ENCODE measurements around the gene TJP3. TPM values are rescaled to one million over a fixed set of nuclear protein-coding genes. Genes with fewer than 3 reads are reported as not detected.

The TJP3 gene
- total RNA-seq, 2 donors from 2014 or later, result 15.7 to 25.9 TPM

DNA sequence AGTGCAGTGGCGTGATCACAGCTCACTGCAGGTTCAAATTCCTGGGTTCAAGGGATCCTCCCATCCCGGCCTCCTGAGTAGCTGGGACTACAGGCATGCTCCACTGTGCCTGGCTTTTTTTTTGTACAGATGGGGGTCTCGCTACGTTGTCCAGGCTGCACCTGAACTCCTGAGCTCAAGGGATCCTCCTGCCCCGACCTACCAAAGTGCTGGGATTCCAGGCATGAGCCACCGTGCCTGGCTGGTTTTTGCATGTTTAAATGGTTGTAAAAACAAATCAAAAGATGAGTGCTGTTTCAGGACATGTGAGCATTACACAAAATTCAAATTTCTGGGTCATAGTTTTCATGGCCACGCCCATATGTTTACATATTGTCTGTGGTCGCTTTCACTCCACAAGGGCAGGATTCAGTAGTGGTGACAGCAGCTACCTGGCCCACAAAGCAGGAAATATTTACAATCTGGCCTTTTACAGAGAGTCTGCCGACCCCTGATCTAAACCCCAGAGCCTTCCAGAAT is 72.7 kb downstream of the TJP3 start:
- H3K4me1 ChIP-seq (ENCODE audit: control insufficient read depth, insufficient read depth, low read length), result no peaks in the 10 kb centered on the region
- peaks cover 21% of the 10 kb centered on the region for H3K9me3 Mint-ChIP-seq
- 92 to 93% methylated on average over 8 to 9 of the region's 9 CpGs for WGBS, 2 experiments (ENCODE audit: insufficient coverage in 1 of 2, insufficient read length in 1 of 2)

DNA sequence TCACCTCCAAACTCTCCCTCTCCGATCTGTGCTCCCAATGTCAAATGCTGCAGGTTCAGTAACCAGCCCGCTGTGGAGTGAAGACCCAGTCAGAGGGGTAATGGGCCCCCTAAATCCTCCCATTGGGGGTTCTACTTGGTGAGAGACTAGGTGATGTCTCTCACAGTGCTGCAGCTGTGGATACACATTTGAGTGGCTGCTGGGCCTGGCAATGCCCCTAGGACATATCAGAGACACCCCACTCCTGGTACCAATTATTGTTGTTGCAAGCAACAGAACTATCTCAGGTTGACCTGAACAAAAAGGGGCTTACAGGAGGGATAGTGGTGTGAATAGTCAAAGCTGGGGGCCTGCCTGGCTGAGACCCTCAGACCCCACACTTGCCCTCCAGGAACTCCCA is 73.4 kb downstream of the TJP3 start:
- peaks cover 9% of the 10 kb centered on the region for H3K36me3 Mint-ChIP-seq (ENCODE audit: low read depth)
- no peak overlapping the region for H3K27ac ChIP-seq (ENCODE audit: low read depth, low read length)

More for the DNA sequence above, 72.7 kb downstream of the TJP3 start:
- no peak overlapping the region for H3K27ac Mint-ChIP-seq
- DNase-seq, result no peak
- H3K36me3 ChIP-seq (ENCODE audit: control insufficient read depth, insufficient read depth, low read length), result no peaks in the 10 kb centered on the region
- TF ChIP-seq, protein P1, sequence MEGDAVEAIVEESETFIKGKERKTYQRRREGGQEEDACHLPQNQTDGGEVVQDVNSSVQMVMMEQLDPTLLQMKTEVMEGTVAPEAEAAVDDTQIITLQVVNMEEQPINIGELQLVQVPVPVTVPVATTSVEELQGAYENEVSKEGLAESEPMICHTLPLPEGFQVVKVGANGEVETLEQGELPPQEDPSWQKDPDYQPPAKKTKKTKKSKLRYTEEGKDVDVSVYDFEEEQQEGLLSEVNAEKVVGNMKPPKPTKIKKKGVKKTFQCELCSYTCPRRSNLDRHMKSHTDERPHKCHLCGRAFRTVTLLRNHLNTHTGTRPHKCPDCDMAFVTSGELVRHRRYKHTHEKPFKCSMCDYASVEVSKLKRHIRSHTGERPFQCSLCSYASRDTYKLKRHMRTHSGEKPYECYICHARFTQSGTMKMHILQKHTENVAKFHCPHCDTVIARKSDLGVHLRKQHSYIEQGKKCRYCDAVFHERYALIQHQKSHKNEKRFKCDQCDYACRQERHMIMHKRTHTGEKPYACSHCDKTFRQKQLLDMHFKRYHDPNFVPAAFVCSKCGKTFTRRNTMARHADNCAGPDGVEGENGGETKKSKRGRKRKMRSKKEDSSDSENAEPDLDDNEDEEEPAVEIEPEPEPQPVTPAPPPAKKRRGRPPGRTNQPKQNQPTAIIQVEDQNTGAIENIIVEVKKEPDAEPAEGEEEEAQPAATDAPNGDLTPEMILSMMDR (conservative IDR thresholded peaks at IDR 0.05), result no peak
- peaks cover 20% of the 10 kb centered on the region for H3K9me3 ChIP-seq (ENCODE audit: control insufficient read depth, low read length)
- no peak overlapping the region for H3K27ac ChIP-seq (ENCODE audit: low read depth, low read length)
- H3K4me3 Mint-ChIP-seq, result no peak overlapping the region
- peaks cover 21% of the 10 kb centered on the region for H3K27me3 ChIP-seq (ENCODE audit: control insufficient read depth, insufficient read depth, low read length, poor library complexity, severe bottlenecking)
- H3K4me1 Mint-ChIP-seq, result no peaks in the 10 kb centered on the region
- peaks cover 9% of the 10 kb centered on the region for H3K36me3 Mint-ChIP-seq (ENCODE audit: low read depth)
- H3K4me3 ChIP-seq (ENCODE audit: low read length), result no peak overlapping the region
- H3K9ac ChIP-seq (ENCODE audit: extremely low read depth, low read length, poor library complexity, severe bottlenecking), result no peak overlapping the region
- H3K27me3 Mint-ChIP-seq (ENCODE audit: insufficient read depth), result peaks cover 38% of the 10 kb centered on the region

DNA sequence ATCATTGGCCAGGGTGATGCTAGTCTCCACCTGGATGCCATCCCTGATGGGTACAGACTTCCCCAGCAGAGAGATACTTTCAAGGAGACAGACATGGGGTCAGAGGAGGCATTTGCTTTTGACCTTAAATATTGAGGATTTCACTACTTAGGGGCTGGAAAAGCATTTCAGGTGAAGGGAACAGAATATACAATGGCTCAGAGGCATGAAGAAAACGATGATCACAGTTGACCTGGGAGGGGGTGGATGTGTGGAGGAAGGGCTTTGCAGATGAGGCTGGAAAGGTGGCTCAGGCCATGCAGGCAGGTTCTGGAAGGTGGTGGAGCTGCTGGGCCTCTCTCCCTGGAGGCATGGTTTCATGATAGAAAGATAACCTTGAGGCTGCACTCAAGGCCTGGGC is 74.1 kb downstream of the TJP3 start:
- Histone ChIP-seq H3K4me1 (ENCODE audit: control insufficient read depth, insufficient read depth, low read length) (no peaks in the 10 kb centered on the region), H3K9me3 (ENCODE audit: control insufficient read depth, low read length) (peaks cover 20% of the 10 kb centered on the region), H3K36me3 (ENCODE audit: control insufficient read depth, insufficient read depth, low read length) (no peaks in the 10 kb centered on the region), H3K27me3 (ENCODE audit: control insufficient read depth, insufficient read depth, low read length, poor library complexity, severe bottlenecking) (peaks cover 30% of the 10 kb centered on the region), H3K4me3 (ENCODE audit: low read length) (no peak overlapping the region), H3K27ac (ENCODE audit: low read depth, low read length) (no peak overlapping the region), H3K9ac (ENCODE audit: extremely low read depth, low read length, poor library complexity, severe bottlenecking) (no peak overlapping the region)
- Mint-ChIP-seq H3K36me3 (ENCODE audit: low read depth) (peaks cover 9% of the 10 kb centered on the region), H3K4me1 (no peaks in the 10 kb centered on the region), H3K4me3 (no peak overlapping the region), H3K27ac (no peak overlapping the region), H3K27me3 (ENCODE audit: insufficient read depth) (peaks cover 48% of the 10 kb centered on the region), H3K9me3 (peaks cover 21% of the 10 kb centered on the region)
- 91 to 100% methylated on average over 1 of the region's 1 CpG for WGBS, 2 experiments (ENCODE audit: insufficient coverage in 1 of 2, insufficient read length in 1 of 2)
- no peak for DNase-seq
- TF ChIP-seq, protein P1 (conservative IDR thresholded peaks at IDR 0.05), result no peak

More for the DNA sequence above, 73.4 kb downstream of the TJP3 start:
- TF ChIP-seq, protein P1 (conservative IDR thresholded peaks at IDR 0.05), result no peak
- Histone ChIP-seq H3K9ac (ENCODE audit: extremely low read depth, low read length, poor library complexity, severe bottlenecking) (no peak overlapping the region), H3K9me3 (ENCODE audit: control insufficient read depth, low read length) (peaks cover 20% of the 10 kb centered on the region), H3K4me3 (ENCODE audit: low read length) (no peak overlapping the region), H3K4me1 (ENCODE audit: control insufficient read depth, insufficient read depth, low read length) (no peaks in the 10 kb centered on the region), H3K27me3 (ENCODE audit: control insufficient read depth, insufficient read depth, low read length, poor library complexity, severe bottlenecking) (peaks cover 25% of the 10 kb centered on the region), H3K36me3 (ENCODE audit: control insufficient read depth, insufficient read depth, low read length) (no peaks in the 10 kb centered on the region)
- H3K27ac Mint-ChIP-seq, result no peak overlapping the region
- WGBS, 2 experiments (ENCODE audit: insufficient coverage in 1 of 2, insufficient read length in 1 of 2), result 98% methylated on average over 2 of the region's 2 CpGs; no CpG with 5 or more reads in 1 of the 2 experiments
- H3K4me1 Mint-ChIP-seq, result no peaks in the 10 kb centered on the region
- H3K4me3 Mint-ChIP-seq, result no peak overlapping the region
- H3K27me3 Mint-ChIP-seq (ENCODE audit: insufficient read depth), result peaks cover 41% of the 10 kb centered on the region
- H3K9me3 Mint-ChIP-seq, result peaks cover 21% of the 10 kb centered on the region
- peak; percentile 32 for DNase-seq

All from endodermal cell (in vitro differentiated cells).